SK-N-SH treated with all-trans-retinoic acid at 6 μM for 48 hours (cell line): ENCODE data around the gene DSEL.

Experiments used
- CREB5 ChIP-seq: fragments of 250-450 bp; sonication (Bioruptor Pico); IDR thresholded peaks from 2 replicates; pipeline ENCODE4 v1.5.1; 2020; ENCODE audit warnings: low read depth, mild to moderate bottlenecking, moderate library complexity
- ZC3H10 ChIP-seq: fragments of 250-450 bp; sonication (Bioruptor Pico); IDR thresholded peaks from 2 replicates; pipeline ENCODE4 v1.5.1; 2021; ENCODE audit warnings: mild to moderate bottlenecking, moderate library complexity
- ZFP30 ChIP-seq: fragments of 450-650 bp; formaldehyde crosslinking; IDR thresholded peaks from 2 replicates; pipeline ENCODE4 v1.5.0; 2022; ENCODE audit warnings: mild to moderate bottlenecking, moderate library complexity
- ZNF565 ChIP-seq: fragments of 450-650 bp; formaldehyde crosslinking; conservative IDR thresholded peaks from 2 replicates; pipeline ENCODE4 v1.5.0; 2020; ENCODE audit warnings: low read depth, mild to moderate bottlenecking, moderate library complexity

- no peak for TF ChIP-seq ZFP30 (CRISPR knock-in tag)
- no peak for TF ChIP-seq ZC3H10
- TF ChIP-seq CREB5, result no peak
- no peak for TF ChIP-seq ZNF565 (CRISPR knock-in tag)
Measured at GRCh38 chr18:67477522-67477921, 39.0 kb downstream of the DSEL start.
